Testis (tissue), 2 donors: Measurements from ENCODE around the gene INF2.

Experiments used
- POLR2A ChIP-seq: fragments of 450-650 bp; IDR thresholded peaks from one replicate; pipeline ENCODE4 v1.6.1; 2017; ENCODE audit warnings: antibody characterized with exemption, mild to moderate bottlenecking, moderate library complexity
- TF ChIP-seq, protein P1 (sequence below), 3 experiments: fragments of 450-650 bp in 2 of 3; fragments of 200-600 bp in 1 of 3; sonication (generic) in 1 of 3; IDR thresholded peaks; one replicate each; pipeline ENCODE4 v1.5.1; 2016 to 2019; ENCODE audit warnings: antibody characterized with exemption in 3 of 3, mild to moderate bottlenecking in 2 of 3, moderate library complexity in 1 of 3

DNA sequence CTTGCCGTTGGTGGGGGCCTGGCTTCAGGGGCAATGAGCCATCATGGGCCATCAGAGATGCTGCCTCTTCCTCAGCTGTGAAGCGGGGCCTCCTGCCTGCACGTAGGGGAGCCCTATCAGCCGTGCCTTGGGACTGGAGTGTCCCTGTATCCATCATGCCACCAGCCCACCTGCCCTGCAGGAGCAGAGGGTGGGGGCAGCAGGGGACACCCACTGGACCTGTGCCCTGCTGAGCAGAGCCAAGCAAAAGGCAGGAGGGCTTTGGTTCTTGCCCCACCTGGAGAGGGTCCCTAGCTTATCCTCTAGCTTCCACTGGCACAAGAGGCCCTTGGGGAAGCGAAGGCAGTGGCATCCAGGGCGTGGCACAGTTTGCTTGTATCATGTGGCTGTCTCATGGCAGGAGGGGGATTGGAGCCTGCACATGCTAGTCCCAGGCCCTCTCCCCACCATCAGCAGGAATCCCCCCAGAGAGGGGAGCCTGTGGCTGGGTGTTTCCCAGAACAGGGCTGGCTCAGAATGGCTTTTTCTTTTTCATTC is 44.7 kb downstream of the INF2 start:
- TF ChIP-seq, protein P1, sequence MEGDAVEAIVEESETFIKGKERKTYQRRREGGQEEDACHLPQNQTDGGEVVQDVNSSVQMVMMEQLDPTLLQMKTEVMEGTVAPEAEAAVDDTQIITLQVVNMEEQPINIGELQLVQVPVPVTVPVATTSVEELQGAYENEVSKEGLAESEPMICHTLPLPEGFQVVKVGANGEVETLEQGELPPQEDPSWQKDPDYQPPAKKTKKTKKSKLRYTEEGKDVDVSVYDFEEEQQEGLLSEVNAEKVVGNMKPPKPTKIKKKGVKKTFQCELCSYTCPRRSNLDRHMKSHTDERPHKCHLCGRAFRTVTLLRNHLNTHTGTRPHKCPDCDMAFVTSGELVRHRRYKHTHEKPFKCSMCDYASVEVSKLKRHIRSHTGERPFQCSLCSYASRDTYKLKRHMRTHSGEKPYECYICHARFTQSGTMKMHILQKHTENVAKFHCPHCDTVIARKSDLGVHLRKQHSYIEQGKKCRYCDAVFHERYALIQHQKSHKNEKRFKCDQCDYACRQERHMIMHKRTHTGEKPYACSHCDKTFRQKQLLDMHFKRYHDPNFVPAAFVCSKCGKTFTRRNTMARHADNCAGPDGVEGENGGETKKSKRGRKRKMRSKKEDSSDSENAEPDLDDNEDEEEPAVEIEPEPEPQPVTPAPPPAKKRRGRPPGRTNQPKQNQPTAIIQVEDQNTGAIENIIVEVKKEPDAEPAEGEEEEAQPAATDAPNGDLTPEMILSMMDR (IDR thresholded peaks at IDR 0.05) = no peak
- no peak for TF ChIP-seq POLR2A
